NK-92 (cell line): ENCODE results near the gene FABP2.
"Not testable (repeated sequence)": the region's sequence is repeated elsewhere in the genome, so short reads cannot be mapped to it uniquely, and the experiment has no call there.

ENCODE experiments used
- DNase-seq: peaks from one replicate; lab custom pipeline; 2025; ENCODE audit not compliant: unreplicated experiment; lab: John Stamatoyannopoulos, UW

Gene FABP2

GRCh38 chr4:119313237-119313636, 8.7 kb downstream of the FABP2 start:
- DNase-seq = no peak

GRCh38 chr4:119310826-119311225, 11.1 kb downstream of the FABP2 start:
- no peak for DNase-seq

- no peak for DNase-seq
These were observed 14.3 kb downstream of the FABP2 start for GRCh38 chr4:119307606-119308005.

GRCh38 chr4:119304431-119304830, 17.5 kb downstream of the FABP2 start:
- DNase-seq = no peak

GRCh38 chr4:119303587-119304305, 18.2 kb downstream of the FABP2 start:
- DNase-seq = no peak

GRCh38 chr4:119302073-119302832, 19.7 kb downstream of the FABP2 start:
- DNase-seq = no peak

- DNase-seq = no peak
These were observed 21.6 kb downstream of the FABP2 start for GRCh38 chr4:119300101-119300978.

- no peak for DNase-seq
These were observed 22.2 kb downstream of the FABP2 start for GRCh38 chr4:119299741-119300100.

GRCh38 chr4:119299260-119299671, 22.7 kb downstream of the FABP2 start:
- no peak for DNase-seq

- no peak for DNase-seq
These were observed 24.1 kb downstream of the FABP2 start for GRCh38 chr4:119297795-119298194.

- no peak for DNase-seq
These were observed 25.6 kb downstream of the FABP2 start for GRCh38 chr4:119296356-119296755.

GRCh38 chr4:119290598-119290997, 31.3 kb downstream of the FABP2 start:
- no peak for DNase-seq

- no peak for DNase-seq
These were observed 32.6 kb downstream of the FABP2 start for GRCh38 chr4:119289313-119289712.

GRCh38 chr4:119286377-119287002, 35.4 kb downstream of the FABP2 start:
- no peak for DNase-seq

- no peak for DNase-seq
These were observed 36.8 kb downstream of the FABP2 start for GRCh38 chr4:119284876-119285780.

GRCh38 chr4:119281393-119281792, 40.5 kb downstream of the FABP2 start:
- no peak for DNase-seq

GRCh38 chr4:119279945-119280344, 42.0 kb downstream of the FABP2 start:
- not testable (repeated sequence) for DNase-seq

- not testable (repeated sequence) for DNase-seq
These were observed 42.4 kb downstream of the FABP2 start for GRCh38 chr4:119279541-119279940.

GRCh38 chr4:119271361-119272085, 50.4 kb downstream of the FABP2 start:
- DNase-seq = no peak
